HG02642 (cell line): ENCODE measurements around the gene CASR.
A peak's percentile ranks its signal among the peaks of the same experiment; 100 is the strongest.

ENCODE experiments used
- ATAC-seq: cut with Tn5 transposase; IDR thresholded peaks from one replicate; pipeline ENCODE4 v1.9.1; 2021; ENCODE audit warnings: mild to moderate bottlenecking; ENCODE audit not compliant: unreplicated experiment, poor library complexity

Gene CASR

GRCh38 chr3:122214711-122215110 lies 31.2 kb downstream of the CASR start:
- no peak for ATAC-seq

- no peak for ATAC-seq
These were observed 32.3 kb downstream of the CASR start for GRCh38 chr3:122215592-122216298.

GRCh38 chr3:122217901-122218300 lies 34.4 kb downstream of the CASR start:
- ATAC-seq: no peak

- no peak for ATAC-seq
These were observed 35.9 kb downstream of the CASR start for GRCh38 chr3:122219242-122219872.

- ATAC-seq: no peak
These were observed 43.7 kb downstream of the CASR start for GRCh38 chr3:122227036-122227781.

- ATAC-seq: no peak
These were observed 46.7 kb downstream of the CASR start for GRCh38 chr3:122230174-122230573.

GRCh38 chr3:122231465-122232157 lies 48.1 kb downstream of the CASR start:
- no peak for ATAC-seq

GRCh38 chr3:122232485-122232884 lies 49.0 kb downstream of the CASR start:
- ATAC-seq: no peak

- ATAC-seq: peak; percentile 71
These were observed 49.9 kb downstream of the CASR start for GRCh38 chr3:122233101-122233952.

GRCh38 chr3:122234117-122234516 lies 50.6 kb downstream of the CASR start:
- ATAC-seq: no peak

- ATAC-seq: no peak
These were observed 51.7 kb downstream of the CASR start for GRCh38 chr3:122235147-122235546.

GRCh38 chr3:122239112-122239511 lies 55.6 kb downstream of the CASR start:
- ATAC-seq: no peak

- ATAC-seq: no peak
These were observed 62.2 kb downstream of the CASR start for GRCh38 chr3:122245513-122246174.

- ATAC-seq: no peak
These were observed 62.7 kb downstream of the CASR start for GRCh38 chr3:122246199-122246598.

- peak; percentile 16 for ATAC-seq
These were observed 63.8 kb downstream of the CASR start for GRCh38 chr3:122247087-122247824.

- ATAC-seq: peak; percentile 59
These were observed 64.3 kb downstream of the CASR start for GRCh38 chr3:122247825-122248185.

GRCh38 chr3:122251428-122251827 lies 68.0 kb downstream of the CASR start:
- ATAC-seq: no peak

GRCh38 chr3:122253581-122253980 lies 70.1 kb downstream of the CASR start:
- ATAC-seq: no peak
